Measurements from ENCODE around the gene FAM120A. TPM values are rescaled to one million over a fixed set of nuclear protein-coding genes. Genes with fewer than 3 reads are reported as not detected.

Gene FAM120A
- total RNA-seq, 1 donor from 2014 or later: 135 TPM

DNA sequence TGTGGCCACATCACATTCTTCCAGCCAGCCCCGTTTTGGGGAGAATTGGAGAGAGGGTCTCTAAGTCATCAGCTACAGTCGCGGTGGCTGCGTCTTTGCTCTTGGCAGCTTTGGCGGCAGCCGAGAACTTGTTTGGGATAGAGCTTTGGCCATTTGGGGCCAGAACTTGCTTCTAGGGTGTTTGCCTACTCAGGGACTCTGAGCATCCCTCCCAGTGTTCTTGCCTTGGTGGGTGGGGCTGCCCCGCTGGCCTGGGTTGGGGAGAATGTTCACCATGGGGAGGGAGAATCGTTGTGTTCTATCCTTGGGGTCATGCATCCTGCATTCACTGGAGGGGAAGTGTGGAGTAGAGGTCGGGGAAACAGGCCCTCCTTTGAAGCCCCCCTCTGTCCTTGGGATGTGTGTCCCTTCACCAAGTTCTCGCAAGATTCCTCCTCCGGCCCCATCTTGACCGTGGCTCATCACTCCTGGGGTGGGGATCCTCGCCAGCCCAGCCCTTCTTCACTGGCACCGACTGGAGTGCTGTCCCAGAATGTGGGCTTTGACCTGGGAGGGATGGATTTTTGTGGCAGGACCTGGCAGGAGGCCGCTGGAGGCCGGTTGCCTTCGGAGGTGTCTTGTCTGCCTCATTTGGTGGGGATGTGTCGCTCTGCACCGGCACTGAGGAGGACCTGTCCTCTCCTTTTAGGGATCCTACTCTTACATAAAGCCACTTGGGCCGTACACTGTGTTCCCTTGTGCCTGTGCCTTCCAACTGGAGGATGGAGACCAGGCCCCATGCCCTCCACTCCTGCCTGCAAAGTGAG lies 128.4 kb downstream of the FAM120A start:
- Histone ChIP-seq H3K4me1 (peaks cover 9 to 31% of the 10 kb centered on the region in 2 donors), H3K36me3 (no peaks in the 10 kb centered on the region), H3K4me3 (no peak overlapping the region), H3K27ac (peak overlapping the region; percentile 16 to 32), H3K27me3 (no peaks in the 10 kb centered on the region), H3K9me3 (no peaks in the 10 kb centered on the region)
- intact Hi-C loops (cut with DNase I): loop anchor here (10.0 kb wide), 2 partner anchors 385 to 1935 kb away; partner anchors contain the start of gene PTCH1
- no peak for DNase-seq (ENCODE audit: low spot score in 2 of 2)
- TF ChIP-seq, protein P1, sequence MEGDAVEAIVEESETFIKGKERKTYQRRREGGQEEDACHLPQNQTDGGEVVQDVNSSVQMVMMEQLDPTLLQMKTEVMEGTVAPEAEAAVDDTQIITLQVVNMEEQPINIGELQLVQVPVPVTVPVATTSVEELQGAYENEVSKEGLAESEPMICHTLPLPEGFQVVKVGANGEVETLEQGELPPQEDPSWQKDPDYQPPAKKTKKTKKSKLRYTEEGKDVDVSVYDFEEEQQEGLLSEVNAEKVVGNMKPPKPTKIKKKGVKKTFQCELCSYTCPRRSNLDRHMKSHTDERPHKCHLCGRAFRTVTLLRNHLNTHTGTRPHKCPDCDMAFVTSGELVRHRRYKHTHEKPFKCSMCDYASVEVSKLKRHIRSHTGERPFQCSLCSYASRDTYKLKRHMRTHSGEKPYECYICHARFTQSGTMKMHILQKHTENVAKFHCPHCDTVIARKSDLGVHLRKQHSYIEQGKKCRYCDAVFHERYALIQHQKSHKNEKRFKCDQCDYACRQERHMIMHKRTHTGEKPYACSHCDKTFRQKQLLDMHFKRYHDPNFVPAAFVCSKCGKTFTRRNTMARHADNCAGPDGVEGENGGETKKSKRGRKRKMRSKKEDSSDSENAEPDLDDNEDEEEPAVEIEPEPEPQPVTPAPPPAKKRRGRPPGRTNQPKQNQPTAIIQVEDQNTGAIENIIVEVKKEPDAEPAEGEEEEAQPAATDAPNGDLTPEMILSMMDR (IDR thresholded peaks at IDR 0.05): no peak

DNA sequence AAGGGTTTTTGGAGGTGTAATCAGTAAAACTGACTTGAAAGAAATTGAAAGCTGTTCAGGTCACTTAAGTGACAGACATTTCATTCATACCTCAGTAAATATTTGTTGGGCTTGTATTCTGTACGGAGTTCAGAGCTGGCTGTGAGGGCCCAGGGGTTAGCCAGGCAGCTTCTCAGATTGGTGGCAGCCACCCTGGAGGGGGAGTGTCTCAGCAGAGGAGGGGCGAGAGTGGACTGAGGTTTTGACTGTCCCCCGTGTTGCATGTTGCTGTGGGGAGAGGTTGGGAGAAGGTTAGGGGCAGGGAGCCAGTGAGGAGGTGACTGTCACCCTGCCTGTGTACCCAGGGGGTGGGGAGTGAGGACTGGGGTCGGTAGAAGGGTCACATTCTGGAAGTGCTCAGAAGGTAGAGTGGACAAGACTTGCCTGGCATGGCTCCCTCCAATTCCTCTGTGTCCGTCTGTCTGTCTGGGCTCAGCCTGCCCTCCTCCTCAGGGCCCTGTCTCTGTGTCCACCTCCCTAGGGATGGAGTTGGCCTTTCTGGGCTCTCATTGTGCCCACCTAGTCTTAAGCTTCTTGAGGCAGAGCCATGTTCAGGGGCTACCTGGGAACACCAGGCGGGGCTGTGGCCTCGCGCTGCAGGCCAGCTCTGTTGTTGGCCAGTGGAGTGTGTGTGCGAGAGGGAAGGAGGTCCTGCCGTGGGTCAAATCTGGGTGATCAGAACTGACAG lies 129.3 kb downstream of the FAM120A start:
- Histone ChIP-seq H3K36me3 (no peaks in the 10 kb centered on the region), H3K27me3 (no peaks in the 10 kb centered on the region)
- TF ChIP-seq, protein P1 (IDR thresholded peaks at IDR 0.05): no peak

DNA sequence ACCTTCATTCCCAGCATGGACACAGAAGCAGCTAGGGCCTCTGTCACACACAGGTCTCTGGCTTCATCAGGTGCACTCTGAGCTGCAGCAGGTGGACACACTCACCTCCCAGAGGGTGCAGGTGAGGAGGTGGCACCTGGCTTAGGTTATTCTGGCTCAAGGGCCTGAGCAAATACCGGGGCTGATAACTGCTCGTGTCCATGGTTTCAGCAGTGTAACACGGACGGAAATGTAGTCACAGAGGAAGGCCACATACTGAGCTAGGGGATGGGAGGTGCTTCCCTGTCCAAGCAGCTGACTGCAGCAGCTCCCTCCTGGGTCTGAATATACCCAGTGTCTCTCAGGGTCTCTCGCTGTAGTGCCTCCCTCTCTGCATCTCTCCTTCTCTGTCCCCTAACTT lies 130.6 kb downstream of the FAM120A start:
- intact Hi-C loops (cut with DNase I): no loop called here
- no peak overlapping the region for H3K27ac ChIP-seq
- no peak for DNase-seq (ENCODE audit: low spot score in 2 of 2)
- H3K4me1 ChIP-seq: peaks cover 14 to 38% of the 10 kb centered on the region in 2 donors
- H3K4me3 ChIP-seq: no peak overlapping the region
- TF ChIP-seq, protein P1 (IDR thresholded peaks at IDR 0.05): no peak
- no peaks in the 10 kb centered on the region for H3K27me3 ChIP-seq
- H3K9me3 ChIP-seq: no peaks in the 10 kb centered on the region
- H3K36me3 ChIP-seq: no peaks in the 10 kb centered on the region

More for the DNA sequence above, 129.3 kb downstream of the FAM120A start:
- H3K9me3 ChIP-seq: no peaks in the 10 kb centered on the region
- H3K4me1 ChIP-seq: peaks cover 9 to 28% of the 10 kb centered on the region in 2 donors
- intact Hi-C loops (cut with DNase I): no loop called here
- no peak for DNase-seq (ENCODE audit: low spot score in 2 of 2)
- peak overlapping the region; percentile 16 to 32 for H3K27ac ChIP-seq
- no peak overlapping the region for H3K4me3 ChIP-seq

GRCh38 chr9:93582550-93582949 lies 131.1 kb downstream of the FAM120A start:
- H3K27ac ChIP-seq: no peak overlapping the region
- no peak overlapping the region for H3K4me3 ChIP-seq
- DNase-seq (ENCODE audit: low spot score in 2 of 2): no peak
- TF ChIP-seq, protein P1 (IDR thresholded peaks at IDR 0.05): no peak
- no peaks in the 10 kb centered on the region for H3K36me3 ChIP-seq
- intact Hi-C loops (cut with DNase I): no loop called here
- H3K27me3 ChIP-seq: no peaks in the 10 kb centered on the region
- peaks cover 14 to 38% of the 10 kb centered on the region in 2 donors for H3K4me1 ChIP-seq
- H3K9me3 ChIP-seq: no peaks in the 10 kb centered on the region

DNA sequence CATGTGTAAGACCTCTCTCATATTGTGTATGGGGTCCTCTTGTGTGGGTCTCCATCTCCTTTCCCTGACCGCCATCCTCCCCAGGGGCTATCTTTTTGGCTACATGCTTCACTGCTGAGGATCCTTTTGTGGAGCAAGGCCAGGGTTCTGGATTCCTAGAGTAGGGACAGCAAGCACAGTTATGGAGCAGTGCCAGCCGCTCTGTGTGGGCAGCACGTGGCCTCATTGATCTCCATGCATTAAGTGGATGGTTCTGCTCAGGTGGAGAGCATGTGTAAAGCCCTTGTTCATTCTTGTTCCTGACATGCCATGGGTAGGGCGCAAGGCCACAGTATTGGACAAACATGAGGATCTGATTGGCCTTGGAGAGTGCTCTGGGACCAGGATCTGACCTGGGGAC lies 133.8 kb downstream of the FAM120A start:
- H3K4me1 ChIP-seq: peaks cover 14 to 25% of the 10 kb centered on the region in 2 donors
- intact Hi-C loops (cut with DNase I): no loop called here
- TF ChIP-seq, protein P1 (IDR thresholded peaks at IDR 0.05): no peak
- H3K27ac ChIP-seq: no peak overlapping the region
- DNase-seq (ENCODE audit: low spot score in 2 of 2): no peak
- no peak overlapping the region for H3K4me3 ChIP-seq
- no peaks in the 10 kb centered on the region for H3K36me3 ChIP-seq
- no peaks in the 10 kb centered on the region for H3K27me3 ChIP-seq
- H3K9me3 ChIP-seq: no peaks in the 10 kb centered on the region
